Lung microvascular endothelial cell (primary cell): ENCODE measurements around the gene ZNF839. TPM values are rescaled to one million over a fixed set of nuclear protein-coding genes. Genes with fewer than 3 reads are reported as not detected.
A peak's percentile ranks its signal among the peaks of the same experiment; 100 is the strongest.
"Not testable (repeated sequence)": the region's sequence is repeated elsewhere in the genome, so short reads cannot be mapped to it uniquely, and the experiment has no call there.

Experiments used
- DNase-seq, 2 donors: peaks; one replicate each; pipeline versions ENCODE4 v3.0.0 to v3.0.0-alpha.2; 2010; ENCODE audit warnings: low read depth in 2 of 2
- total RNA-seq: library from RNA; depleted of rRNA; stranded (reverse); fragments of >200 nt; gene quantifications from 2 replicates; pipeline ENCODE4 v1.2.1, GENCODE V29; 2014

The ZNF839 gene
- total RNA-seq, 1 donor from 2014 or later = 4.0 TPM

GRCh38 chr14:102314242-102315011, 5.1 kb upstream of the ZNF839 start:
- DNase-seq = peak; percentile 83 to 84

DNA sequence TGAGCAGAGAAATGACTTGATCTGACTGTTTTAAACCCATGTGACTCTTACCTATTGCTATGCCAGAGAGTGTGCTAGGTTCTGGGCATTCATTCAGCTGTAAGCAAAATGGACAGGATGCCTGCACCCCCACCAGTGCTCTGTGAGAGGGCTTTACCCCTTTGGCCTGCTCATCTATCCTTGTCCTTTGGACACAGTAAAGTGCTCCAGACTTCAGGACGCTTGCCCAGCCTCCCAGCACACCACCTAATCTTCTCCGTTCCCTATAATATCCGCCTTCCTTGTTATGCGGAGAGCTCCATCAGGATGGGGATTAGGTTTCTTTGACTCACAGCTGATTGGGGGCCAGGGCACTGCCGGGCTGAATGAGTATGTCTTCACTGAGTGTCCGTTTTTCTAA, 4.4 kb upstream of the ZNF839 start:
- no peak for DNase-seq

DNA sequence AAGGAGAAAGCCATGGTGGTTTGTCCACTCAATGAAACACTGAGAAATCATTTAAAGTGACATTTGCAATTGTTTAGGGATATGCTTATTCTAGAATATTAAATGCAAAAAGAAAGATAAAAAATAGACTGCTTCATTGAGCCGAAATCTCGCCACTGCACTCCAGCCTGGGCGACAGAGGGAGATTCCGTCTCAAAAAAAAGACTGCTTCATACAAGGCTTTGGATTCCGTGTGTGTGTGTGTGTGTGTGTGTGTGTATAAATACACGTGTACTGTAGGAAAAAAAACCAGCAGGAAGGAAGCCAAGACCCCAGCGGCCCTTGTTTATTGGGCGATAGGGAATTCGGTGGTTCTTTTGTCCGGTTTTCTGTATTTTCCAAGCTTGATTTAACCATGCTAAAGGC, 3.2 kb upstream of the ZNF839 start:
- DNase-seq = peak; percentile 58 to 75

- peak; percentile 93 for DNase-seq
Observed at GRCh38 chr14:102316743-102317563, 2.6 kb upstream of the ZNF839 start.

DNA sequence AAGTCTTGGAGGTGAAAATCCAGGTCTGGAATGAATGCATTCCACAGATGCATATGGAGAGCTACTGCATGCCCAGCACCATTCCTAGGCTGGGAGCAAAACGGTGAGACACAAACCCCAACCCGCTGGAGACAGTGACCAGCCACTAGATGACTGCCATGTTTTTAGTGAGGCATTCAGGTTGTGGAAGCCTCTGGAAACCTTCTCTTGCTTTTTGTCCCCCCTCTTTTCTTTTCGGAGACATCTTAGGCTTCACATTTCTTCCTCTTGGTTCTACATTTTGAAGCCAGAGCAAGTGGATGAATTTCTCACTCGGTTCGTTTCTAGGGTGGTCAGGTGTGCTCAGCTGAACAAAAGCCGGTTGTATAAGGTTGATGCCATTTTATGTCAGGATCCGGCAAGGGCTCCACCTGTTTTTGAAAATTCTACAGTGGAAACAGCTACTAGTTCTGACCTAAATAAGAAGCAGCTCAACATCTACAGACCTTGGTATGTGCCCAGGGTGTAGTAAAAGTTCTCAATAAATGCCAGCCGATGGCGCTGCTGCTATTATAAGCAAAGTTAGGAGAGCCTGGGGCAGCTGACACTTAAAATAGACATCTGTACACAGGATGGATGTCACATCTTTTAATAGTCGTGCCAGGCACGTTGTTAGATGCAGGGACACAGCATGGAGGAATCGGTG, 1.8 kb upstream of the ZNF839 start:
- peak; percentile 35 to 58 for DNase-seq

DNA sequence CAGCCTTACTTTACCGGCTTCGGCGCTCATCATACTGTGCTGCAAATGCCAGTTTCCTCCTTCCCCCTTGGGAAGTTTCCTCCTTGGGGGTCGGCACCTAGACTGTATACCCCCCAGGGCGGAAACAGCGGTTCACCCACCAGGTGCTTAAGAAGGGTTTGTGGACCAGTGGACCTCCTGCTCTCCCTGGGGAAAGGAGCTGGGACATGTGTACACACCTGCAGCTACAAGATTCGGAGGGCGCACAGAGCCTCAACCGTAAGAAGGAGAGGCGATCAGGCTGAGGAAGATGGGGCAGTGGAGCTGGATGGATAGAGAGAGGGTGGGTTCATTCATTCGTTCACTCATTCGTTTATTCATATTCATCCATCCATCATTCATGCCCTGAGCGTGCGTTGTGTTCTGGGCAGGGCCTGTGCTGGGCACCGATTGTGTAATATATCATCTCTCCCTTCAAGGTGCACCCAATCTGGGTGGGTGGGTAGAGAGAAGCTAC, 717 bp upstream of the ZNF839 start:
- no peak for DNase-seq

DNA sequence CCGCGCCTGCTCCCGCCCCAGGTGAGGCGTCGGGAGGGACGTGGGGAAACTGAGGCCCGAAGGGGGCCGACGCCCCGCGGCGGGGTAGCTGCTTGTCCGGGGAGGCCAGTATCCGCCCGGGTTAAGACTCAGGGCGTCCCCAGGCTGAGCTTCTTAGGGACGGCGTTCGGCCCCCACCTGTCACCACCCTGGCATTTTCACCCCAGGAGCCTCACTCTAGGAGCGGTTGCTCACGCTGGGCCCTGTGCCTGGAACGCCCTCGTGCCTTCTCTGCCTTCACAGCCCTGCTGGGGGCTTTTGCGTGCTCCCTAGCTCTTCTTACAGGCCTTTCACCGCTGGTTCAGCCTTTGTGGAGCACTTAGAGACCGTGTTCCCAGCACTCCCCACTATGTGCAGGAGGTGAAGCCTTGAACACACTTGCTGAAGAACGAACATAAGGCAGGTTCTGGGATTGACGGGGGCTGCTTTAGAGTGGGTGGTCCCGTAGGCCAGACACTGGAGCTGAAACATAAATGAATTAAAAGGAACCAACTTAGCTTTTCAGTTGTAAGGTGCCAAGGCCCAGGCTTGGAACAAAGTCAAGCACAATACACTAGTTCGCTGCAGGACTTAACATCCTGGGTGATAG, 601 bp downstream of the ZNF839 start:
- peak; percentile 44 to 59 for DNase-seq

GRCh38 chr14:102320671-102321455, 1.3 kb downstream of the ZNF839 start:
- no peak for DNase-seq

DNA sequence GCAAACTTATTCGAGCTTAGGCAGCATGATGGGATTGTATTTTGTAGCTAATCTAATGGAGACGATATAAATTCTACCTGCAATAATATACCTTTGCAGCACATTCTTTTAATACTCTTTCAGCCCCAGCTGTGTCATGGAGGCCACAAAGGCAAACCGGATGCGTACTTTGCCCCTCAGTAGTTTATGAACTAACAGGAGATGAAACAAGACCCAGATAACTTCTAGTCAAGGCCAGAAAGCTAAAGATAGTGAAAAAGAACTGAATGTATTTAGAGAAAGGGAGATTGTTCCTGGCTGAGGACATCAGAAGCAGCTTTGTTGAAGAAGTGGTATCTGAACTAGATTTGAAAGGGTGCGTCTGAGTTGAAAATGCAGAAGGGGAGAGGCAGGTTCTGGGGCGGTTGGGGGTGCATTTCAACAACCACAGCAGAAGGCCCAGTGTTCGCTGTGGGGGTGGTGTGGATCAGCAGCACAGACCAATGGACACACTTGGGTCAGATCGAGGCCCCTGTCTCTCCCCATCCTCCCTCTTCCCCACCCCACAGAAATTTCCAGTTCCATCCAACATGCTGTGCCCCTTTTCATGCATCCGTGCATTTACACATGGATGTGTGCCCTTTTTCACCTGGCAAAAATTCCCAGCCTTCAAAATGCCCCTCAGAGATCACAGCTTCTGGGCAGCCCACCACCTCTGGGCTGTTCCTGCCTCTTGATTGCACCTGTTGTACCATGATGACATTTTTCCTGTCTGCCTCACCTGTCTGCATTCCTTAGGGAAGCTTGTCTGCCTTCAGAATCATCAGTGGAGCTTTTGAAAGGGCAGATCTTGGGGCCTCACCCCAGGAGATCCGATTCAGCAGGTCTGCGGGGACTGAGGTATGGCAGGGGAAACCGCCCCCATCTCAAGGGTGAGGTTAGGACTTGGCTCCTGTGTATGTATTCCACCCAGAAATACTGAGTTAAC, 2.2 kb downstream of the ZNF839 start:
- DNase-seq = no peak

- DNase-seq = peak; percentile 75 to 78
Observed at GRCh38 chr14:102323102-102323501, 3.6 kb downstream of the ZNF839 start.

DNA sequence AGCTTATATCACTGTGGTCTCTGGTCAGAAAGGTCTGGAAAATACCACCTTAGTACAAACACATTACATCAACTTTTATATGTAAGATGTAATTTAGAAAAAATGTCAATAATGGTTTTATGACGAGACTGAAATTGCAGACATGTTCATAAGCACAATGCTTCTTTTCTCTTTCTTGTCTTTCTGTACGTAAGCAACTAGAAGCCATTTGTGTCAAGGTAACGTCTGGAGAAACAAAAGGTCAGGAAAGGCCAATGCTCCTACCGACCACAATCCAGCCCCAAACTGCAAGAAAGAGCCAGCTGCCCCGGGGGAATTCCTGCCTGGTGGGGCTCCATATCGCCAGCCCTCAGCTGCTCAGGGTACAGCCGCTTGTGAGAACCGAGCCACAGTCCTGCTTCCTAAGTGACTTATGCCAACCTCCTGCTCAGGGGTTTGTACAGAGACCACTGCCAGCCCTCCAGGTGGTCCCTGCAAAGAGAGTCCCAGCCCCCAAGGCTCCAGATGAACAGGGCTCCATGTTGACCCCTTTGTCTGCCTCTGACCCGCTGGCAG, 6.3 kb downstream of the ZNF839 start:
- no peak for DNase-seq

- no peak for DNase-seq
Observed at GRCh38 chr14:102326583-102326982, 7.0 kb downstream of the ZNF839 start.

- DNase-seq = not testable (repeated sequence)
Observed at GRCh38 chr14:102329381-102329780, 9.8 kb downstream of the ZNF839 start.

GRCh38 chr14:102330806-102331205, 11.3 kb downstream of the ZNF839 start:
- DNase-seq = no peak

DNA sequence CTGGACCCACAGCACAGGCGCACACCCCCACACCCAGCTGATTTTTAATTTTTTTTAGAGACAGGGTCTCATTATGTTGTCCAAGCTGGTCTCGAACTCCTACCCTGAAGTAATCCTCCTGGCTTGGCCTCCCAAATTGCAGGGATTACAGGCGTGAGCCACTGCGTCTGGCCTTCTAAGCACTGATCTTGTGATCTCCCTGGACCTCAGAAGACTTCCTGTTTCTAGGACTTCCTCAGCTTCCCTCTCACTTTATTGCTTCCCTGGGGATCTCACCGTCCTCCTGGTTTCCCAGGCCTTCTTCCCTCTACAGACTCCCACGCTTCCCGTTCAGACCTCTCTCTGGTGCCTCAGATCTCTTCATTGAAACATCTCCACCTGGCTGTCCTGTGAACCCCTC, 13.8 kb downstream of the ZNF839 start:
- DNase-seq = no peak

DNA sequence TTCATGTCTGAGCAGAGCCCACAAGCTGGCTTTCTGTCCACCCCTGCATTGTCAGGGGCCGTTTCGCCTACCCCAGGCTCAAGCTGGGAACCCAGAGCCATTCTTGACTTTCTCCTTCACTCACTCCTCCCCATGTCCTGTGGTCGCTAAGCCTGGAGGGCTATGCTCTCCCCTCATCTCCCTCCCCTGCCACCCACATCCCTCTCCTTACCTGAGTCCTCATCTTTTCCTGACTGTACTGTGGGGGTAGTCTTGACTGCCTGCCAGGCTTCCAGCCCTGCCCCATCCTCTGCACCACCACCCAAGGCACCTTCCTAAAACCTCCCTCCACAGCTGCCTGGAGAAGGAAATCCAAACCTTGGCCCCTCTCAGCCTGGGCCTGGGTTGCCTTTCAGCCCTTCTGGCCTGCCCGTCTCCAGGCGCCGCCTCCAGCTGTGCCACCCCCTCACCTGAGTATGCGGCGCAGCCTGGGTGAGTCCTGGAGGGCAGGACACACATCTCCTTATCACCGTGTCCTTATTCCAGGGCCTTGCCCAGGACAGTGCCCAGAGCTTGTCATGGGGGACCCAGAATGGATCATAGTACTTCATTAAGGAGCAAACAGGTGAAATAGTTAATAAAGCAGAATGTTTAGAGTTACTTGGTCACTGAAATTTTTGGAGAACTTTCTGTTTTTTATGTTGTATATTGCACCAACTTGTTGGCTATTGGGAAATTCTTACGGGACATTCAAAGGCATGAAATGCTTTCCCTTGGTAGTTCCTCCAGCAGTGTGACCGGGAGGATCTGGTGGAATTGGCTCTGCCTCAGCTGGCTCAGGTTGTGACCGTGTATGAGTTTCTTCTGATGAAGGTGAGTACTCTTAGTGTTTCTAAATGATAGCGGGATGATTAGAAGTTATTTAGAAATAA, 14.5 kb downstream of the ZNF839 start:
- DNase-seq = no peak

- no peak for DNase-seq
Observed at GRCh38 chr14:102335163-102335562, 15.6 kb downstream of the ZNF839 start.

GRCh38 chr14:102338724-102339123, 19.2 kb downstream of the ZNF839 start:
- DNase-seq = no peak
